OCI-LY3 (cell line): ENCODE data around the gene CDH23.

Experiments used
- H2AFZ ChIP-seq: fragments of 200-600, 300-600 bp; shearing (Covaris generic); 2 replicates; pipeline ENCODE4 v1.6.0; 2014; ENCODE audit warnings: antibody characterized with exemption, low read depth, low read length
- H3K27ac ChIP-seq: fragments of 200-600, 300-600 bp; sonication (generic); 2 replicates; pipeline ENCODE4 v1.5.1; 2014; ENCODE audit warnings: mild to moderate bottlenecking, low read length, moderate library complexity, mixed read lengths
- H3K27me3 ChIP-seq: fragments of 200-600, 300-600 bp; sonication (generic); 2 replicates; pipeline ENCODE4 v1.6.1; 2014; ENCODE audit warnings: low read depth, low read length, mixed read lengths
- H3K36me3 ChIP-seq: fragments of 200-600, 300-600 bp; sonication (generic); replicated peaks from 2 replicates; pipeline ENCODE3; 2014; ENCODE audit warnings: low read depth, low read length, mixed read lengths
- H3K4me1 ChIP-seq: fragments of 300-600, 200-600 bp; sonication (generic); 2 replicates; pipeline ENCODE4 v1.6.1; 2014; ENCODE audit warnings: low read length, mixed read lengths
- H3K4me2 ChIP-seq: fragments of 200-600, 300-600 bp; sonication (generic); 2 replicates; pipeline ENCODE4 v1.6.1; 2014; ENCODE audit warnings: low read length, mixed read lengths
- H3K4me3 ChIP-seq: fragments of 300-600, 200-600 bp; sonication (generic); 2 replicates; pipeline ENCODE4 v1.5.1; 2014; ENCODE audit warnings: antibody characterized with exemption, mild to moderate bottlenecking, low read length, moderate library complexity
- H3K79me2 ChIP-seq: fragments of 300-600, 200-600 bp; shearing (Covaris generic); 2 replicates; pipeline ENCODE4 v1.6.1; 2014; ENCODE audit warnings: mild to moderate bottlenecking, low read length, mixed read lengths
- H3K9ac ChIP-seq: fragments of 300-600, 200-600 bp; shearing (Covaris generic); 2 replicates; pipeline ENCODE4 v1.6.0; 2014; ENCODE audit warnings: mild to moderate bottlenecking, low read length, moderate library complexity
- H3K9me3 ChIP-seq: fragments of 200-600, 300-600 bp; shearing (Covaris generic); 2 replicates; pipeline ENCODE4 v1.6.1; 2014; ENCODE audit warnings: low read length, mixed read lengths; ENCODE audit not compliant: insufficient read depth
- H4K20me1 ChIP-seq: fragments of 200-600, 300-600 bp; sonication (generic); 2 replicates; pipeline ENCODE4 v1.6.1; 2016; ENCODE audit warnings: low read length, mixed read lengths; ENCODE audit not compliant: insufficient read depth
- CTCF ChIP-seq: fragments of 200-600, 300-600 bp; sonication (generic); IDR thresholded peaks from 2 replicates; pipeline ENCODE4 v1.5.1; 2014; ENCODE audit warnings: antibody characterized with exemption, low read length, low read depth
- EZH2phosphoT487 ChIP-seq: fragments of 200-600 bp; shearing (Covaris generic); IDR thresholded peaks from 2 replicates; pipeline ENCODE4 v1.6.1; 2018; ENCODE audit warnings: antibody characterized with exemption, mixed run types, low read depth

Gene CDH23

GRCh38 chr10:71359364-71360046, 37.2 kb upstream of the CDH23 start:
- H3K27ac ChIP-seq: peak overlapping the region; percentile 84
- no peak overlapping the region for H2AFZ ChIP-seq
- H3K4me1 ChIP-seq: peaks cover 35% of the 10 kb centered on the region
- peak overlapping the region; percentile 47; the same call in 1 of the 2 replicates for H3K9ac ChIP-seq
- peaks cover 3% of the 10 kb centered on the region for H3K36me3 ChIP-seq
- H3K79me2 ChIP-seq: no peaks in the 10 kb centered on the region
- H4K20me1 ChIP-seq: no peaks in the 10 kb centered on the region
- TF ChIP-seq CTCF (no peak), EZH2phosphoT487 (no peak)
- H3K9me3 ChIP-seq: no peaks in the 10 kb centered on the region
- no peaks in the 10 kb centered on the region for H3K27me3 ChIP-seq
- H3K4me3 ChIP-seq: peak overlapping the region; percentile 24; the same call in 1 of the 2 replicates
- peak overlapping the region; percentile 65 for H3K4me2 ChIP-seq

- Histone ChIP-seq H3K27ac (no peak overlapping the region), H2AFZ (no peak overlapping the region), H4K20me1 (no peaks in the 10 kb centered on the region), H3K9me3 (no peaks in the 10 kb centered on the region), H3K4me2 (no peak overlapping the region), H3K36me3 (peaks cover 3% of the 10 kb centered on the region), H3K9ac (no peak overlapping the region), H3K27me3 (no peaks in the 10 kb centered on the region), H3K79me2 (no peaks in the 10 kb centered on the region), H3K4me3 (no peak overlapping the region), H3K4me1 (peaks cover 43% of the 10 kb centered on the region)
- TF ChIP-seq EZH2phosphoT487 (no peak), CTCF (no peak)
Measured at GRCh38 chr10:71360735-71361134, 36.0 kb upstream of the CDH23 start.

GRCh38 chr10:71361581-71361980, 35.1 kb upstream of the CDH23 start:
- Histone ChIP-seq H4K20me1 (no peaks in the 10 kb centered on the region), H2AFZ (no peak overlapping the region), H3K9me3 (no peaks in the 10 kb centered on the region), H3K9ac (no peak overlapping the region), H3K27ac (no peak overlapping the region), H3K79me2 (no peaks in the 10 kb centered on the region), H3K36me3 (no peaks in the 10 kb centered on the region), H3K27me3 (no peaks in the 10 kb centered on the region), H3K4me2 (no peak overlapping the region), H3K4me3 (no peak overlapping the region), H3K4me1 (peaks cover 43% of the 10 kb centered on the region)
- TF ChIP-seq CTCF (no peak), EZH2phosphoT487 (no peak)

GRCh38 chr10:71362141-71362540, 34.6 kb upstream of the CDH23 start:
- H3K36me3 ChIP-seq: no peaks in the 10 kb centered on the region
- H3K4me3 ChIP-seq: no peak overlapping the region
- no peak overlapping the region for H3K9ac ChIP-seq
- H3K27me3 ChIP-seq: no peaks in the 10 kb centered on the region
- no peaks in the 10 kb centered on the region for H3K79me2 ChIP-seq
- no peak overlapping the region for H3K27ac ChIP-seq
- no peak overlapping the region for H2AFZ ChIP-seq
- H3K4me1 ChIP-seq: peaks cover 45% of the 10 kb centered on the region
- H3K9me3 ChIP-seq: no peaks in the 10 kb centered on the region
- no peaks in the 10 kb centered on the region for H4K20me1 ChIP-seq
- TF ChIP-seq EZH2phosphoT487: no peak
- H3K4me2 ChIP-seq: no peak overlapping the region
